ENCODE results near the gene HAUS8.

HAUS8 gene

GRCh38 chr19:17078036-17078919 is 3.0 kb upstream of the HAUS8 start:
- TF ChIP-seq, protein P1, sequence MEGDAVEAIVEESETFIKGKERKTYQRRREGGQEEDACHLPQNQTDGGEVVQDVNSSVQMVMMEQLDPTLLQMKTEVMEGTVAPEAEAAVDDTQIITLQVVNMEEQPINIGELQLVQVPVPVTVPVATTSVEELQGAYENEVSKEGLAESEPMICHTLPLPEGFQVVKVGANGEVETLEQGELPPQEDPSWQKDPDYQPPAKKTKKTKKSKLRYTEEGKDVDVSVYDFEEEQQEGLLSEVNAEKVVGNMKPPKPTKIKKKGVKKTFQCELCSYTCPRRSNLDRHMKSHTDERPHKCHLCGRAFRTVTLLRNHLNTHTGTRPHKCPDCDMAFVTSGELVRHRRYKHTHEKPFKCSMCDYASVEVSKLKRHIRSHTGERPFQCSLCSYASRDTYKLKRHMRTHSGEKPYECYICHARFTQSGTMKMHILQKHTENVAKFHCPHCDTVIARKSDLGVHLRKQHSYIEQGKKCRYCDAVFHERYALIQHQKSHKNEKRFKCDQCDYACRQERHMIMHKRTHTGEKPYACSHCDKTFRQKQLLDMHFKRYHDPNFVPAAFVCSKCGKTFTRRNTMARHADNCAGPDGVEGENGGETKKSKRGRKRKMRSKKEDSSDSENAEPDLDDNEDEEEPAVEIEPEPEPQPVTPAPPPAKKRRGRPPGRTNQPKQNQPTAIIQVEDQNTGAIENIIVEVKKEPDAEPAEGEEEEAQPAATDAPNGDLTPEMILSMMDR (IDR thresholded peaks at IDR 0.05), result no peak
- H3K9me3 ChIP-seq (ENCODE audit: control insufficient read depth, low read length), result no peaks in the 10 kb centered on the region
- no peak overlapping the region for H3K27ac ChIP-seq
- no peak overlapping the region for H2AFZ ChIP-seq
- H3K4me1 ChIP-seq, result peaks cover 3% of the 10 kb centered on the region
- H3K36me3 ChIP-seq (ENCODE audit: control insufficient read depth, insufficient read depth, low read length), result no peaks in the 10 kb centered on the region
- H3K4me3 ChIP-seq (ENCODE audit: low read depth, low read length), result no peak overlapping the region
- H3K4me2 ChIP-seq (ENCODE audit: low read length), result no peak overlapping the region
- no peak overlapping the region for H3K9ac ChIP-seq
- H3K79me2 ChIP-seq, result peaks cover 28% of the 10 kb centered on the region
- no peaks in the 10 kb centered on the region for H3K27me3 ChIP-seq (ENCODE audit: control insufficient read depth, insufficient read depth, low read length)

GRCh38 chr19:17077447-17078028 is 2.3 kb upstream of the HAUS8 start:
- Histone ChIP-seq H3K9me3 (ENCODE audit: control insufficient read depth, low read length) (no peaks in the 10 kb centered on the region), H3K4me1 (peaks cover 3% of the 10 kb centered on the region), H3K79me2 (peaks cover 24% of the 10 kb centered on the region), H2AFZ (no peak overlapping the region), H3K4me3 (ENCODE audit: low read depth, low read length) (no peak overlapping the region), H3K27ac (no peak overlapping the region), H3K4me2 (ENCODE audit: low read length) (no peak overlapping the region), H3K27me3 (ENCODE audit: control insufficient read depth, insufficient read depth, low read length) (no peaks in the 10 kb centered on the region), H3K9ac (no peak overlapping the region), H3K36me3 (ENCODE audit: control insufficient read depth, insufficient read depth, low read length) (no peaks in the 10 kb centered on the region)
- TF ChIP-seq, protein P1 (IDR thresholded peaks at IDR 0.05), result no peak

GRCh38 chr19:17076543-17076991 is 1.3 kb upstream of the HAUS8 start:
- Histone ChIP-seq H3K79me2 (peaks cover 20% of the 10 kb centered on the region), H3K27me3 (ENCODE audit: control insufficient read depth, insufficient read depth, low read length) (no peaks in the 10 kb centered on the region), H3K27ac (peak overlapping the region; percentile 48), H3K4me1 (peaks cover 3% of the 10 kb centered on the region), H2AFZ (peak overlapping the region; percentile 95), H3K36me3 (ENCODE audit: control insufficient read depth, insufficient read depth, low read length) (no peaks in the 10 kb centered on the region), H3K9me3 (ENCODE audit: control insufficient read depth, low read length) (no peaks in the 10 kb centered on the region), H3K4me2 (ENCODE audit: low read length) (peak overlapping the region; percentile 82), H3K9ac (no peak overlapping the region), H3K4me3 (ENCODE audit: low read depth, low read length) (peak overlapping the region; percentile 73)
- TF ChIP-seq, protein P1 (IDR thresholded peaks at IDR 0.05), result no peak

DNA sequence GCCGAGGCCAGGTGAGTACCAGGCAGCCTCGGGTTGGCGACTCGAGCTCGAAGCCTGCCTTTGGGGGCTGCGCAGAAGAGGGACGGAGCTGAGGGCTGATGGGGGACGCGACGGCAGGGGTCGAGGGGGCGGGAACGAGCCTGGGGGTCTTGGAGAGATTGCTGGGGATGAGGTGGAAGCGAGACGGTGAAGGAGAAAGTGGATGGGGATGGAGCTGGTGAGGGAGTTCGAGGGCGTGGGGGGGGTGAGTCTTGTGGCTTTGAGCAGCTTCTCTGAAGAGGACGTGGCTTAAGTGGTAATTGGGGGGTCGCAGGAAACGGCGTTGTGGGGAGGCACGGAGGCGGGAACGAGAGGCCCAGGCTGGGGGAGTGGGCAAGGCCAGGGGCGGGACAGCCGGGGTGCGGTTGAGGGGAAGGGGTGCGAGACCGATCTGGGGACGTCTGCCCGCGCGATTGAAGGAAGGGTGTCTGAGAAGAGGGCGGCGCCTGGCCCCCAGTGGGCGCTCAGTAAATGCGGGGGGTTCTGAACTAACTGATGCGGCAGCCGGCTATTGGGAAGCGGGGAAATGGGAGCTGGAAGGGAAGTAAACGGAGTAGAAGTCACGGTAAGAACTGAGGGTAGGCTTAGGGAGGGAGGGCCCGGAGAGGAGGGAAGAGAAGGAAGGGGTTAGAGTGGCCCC is 751 bp upstream of the HAUS8 start:
- peak overlapping the region; percentile 73 for H3K4me3 ChIP-seq (ENCODE audit: low read depth, low read length)
- H3K4me2 ChIP-seq (ENCODE audit: low read length), result peak overlapping the region; percentile 82
- TF ChIP-seq, protein P1 (IDR thresholded peaks at IDR 0.05), result no peak
- H3K36me3 ChIP-seq (ENCODE audit: control insufficient read depth, insufficient read depth, low read length), result no peaks in the 10 kb centered on the region
- no peaks in the 10 kb centered on the region for H3K9me3 ChIP-seq (ENCODE audit: control insufficient read depth, low read length)
- peak overlapping the region; percentile 48 for H3K27ac ChIP-seq
- H3K9ac ChIP-seq, result no peak overlapping the region
- peaks cover 20% of the 10 kb centered on the region for H3K79me2 ChIP-seq
- no peaks in the 10 kb centered on the region for H3K27me3 ChIP-seq (ENCODE audit: control insufficient read depth, insufficient read depth, low read length)
- H2AFZ ChIP-seq, result peak overlapping the region; percentile 95
- H3K4me1 ChIP-seq, result peaks cover 3% of the 10 kb centered on the region
